ENCODE results near the gene LCE5A.
"Not testable (repeated sequence)": the region's sequence is repeated elsewhere in the genome, so short reads cannot be mapped to it uniquely, and the experiment has no call there.

LCE5A gene

DNA sequence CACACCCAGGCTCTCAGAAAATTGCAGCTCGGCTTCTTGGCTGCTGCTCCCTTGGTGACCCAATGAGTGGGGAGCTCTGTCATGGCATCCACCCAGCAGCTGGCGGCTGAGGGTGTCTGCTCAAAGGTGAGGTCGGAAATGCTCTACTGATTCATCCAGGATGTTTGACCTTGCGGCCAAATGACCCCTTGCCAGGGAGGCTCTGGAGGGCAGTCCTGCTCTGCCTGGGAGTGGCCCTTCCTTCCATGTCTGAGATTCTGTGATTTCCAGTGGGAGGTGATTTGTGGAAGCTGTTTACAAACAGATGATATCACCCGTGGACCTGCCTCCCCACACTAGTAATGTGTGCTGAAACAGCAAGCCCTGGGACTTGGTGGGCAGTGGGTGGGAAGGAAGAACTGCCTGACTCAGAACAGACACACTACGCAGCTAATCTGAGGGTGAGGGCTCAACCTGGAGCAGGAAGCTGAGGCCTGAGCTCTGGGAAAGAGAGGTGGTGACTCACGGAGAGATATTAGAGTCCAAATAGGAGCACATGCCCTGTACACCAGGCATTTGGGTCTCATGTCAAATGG lies 6.7 kb downstream of the LCE5A start:
- DNase-seq: no peak

DNA sequence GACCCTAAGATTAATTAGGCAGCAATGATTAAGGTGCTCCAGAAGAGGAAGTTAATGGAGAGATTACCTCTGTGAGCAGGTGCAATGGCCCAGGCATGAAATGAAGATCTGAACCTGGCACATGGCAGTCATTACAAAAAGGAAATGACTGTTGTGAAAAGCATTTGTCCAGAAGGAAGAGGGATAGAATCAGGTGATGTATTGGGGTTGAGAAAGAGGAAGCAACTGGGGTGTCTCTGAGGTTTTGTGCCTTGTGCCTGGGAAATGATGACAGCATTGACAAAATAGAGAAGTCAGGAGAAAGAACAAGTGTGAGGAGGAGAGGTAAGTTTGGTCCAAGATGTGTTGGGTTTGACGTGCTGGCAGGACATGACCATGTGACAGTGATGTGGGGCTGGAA lies 9.2 kb downstream of the LCE5A start:
- no peak for DNase-seq

GRCh38 chr1:152520561-152521090 lies 10.0 kb downstream of the LCE5A start:
- DNase-seq: no peak

DNA sequence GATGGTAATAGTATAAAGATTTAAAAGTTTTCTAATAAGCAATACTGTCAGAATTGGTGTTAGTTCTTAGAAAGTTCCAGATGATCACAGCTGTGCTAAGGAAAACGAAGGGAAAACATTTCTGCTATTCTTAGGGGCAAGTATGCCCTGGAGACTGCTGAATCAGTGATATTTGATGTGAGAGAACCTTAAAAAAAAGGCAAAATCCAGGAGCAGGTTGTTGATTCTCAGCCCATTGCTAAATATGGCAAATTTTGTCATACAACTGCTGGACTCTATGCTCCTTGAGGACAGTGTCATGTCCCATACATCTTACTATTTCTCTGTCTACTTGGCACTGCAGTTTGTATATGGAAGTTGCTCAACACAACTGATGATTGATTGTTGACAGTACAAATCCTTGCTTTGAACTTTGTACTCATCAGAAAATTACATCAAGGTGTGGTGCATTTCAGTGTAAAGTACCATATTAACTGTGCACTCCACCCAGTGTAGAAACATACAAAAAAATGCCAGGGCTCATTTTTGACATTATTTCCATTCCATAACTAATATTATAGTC lies 14.6 kb downstream of the LCE5A start:
- DNase-seq: no peak

GRCh38 chr1:152533327-152533938 lies 22.8 kb downstream of the LCE5A start:
- DNase-seq: peak; percentile 13

DNA sequence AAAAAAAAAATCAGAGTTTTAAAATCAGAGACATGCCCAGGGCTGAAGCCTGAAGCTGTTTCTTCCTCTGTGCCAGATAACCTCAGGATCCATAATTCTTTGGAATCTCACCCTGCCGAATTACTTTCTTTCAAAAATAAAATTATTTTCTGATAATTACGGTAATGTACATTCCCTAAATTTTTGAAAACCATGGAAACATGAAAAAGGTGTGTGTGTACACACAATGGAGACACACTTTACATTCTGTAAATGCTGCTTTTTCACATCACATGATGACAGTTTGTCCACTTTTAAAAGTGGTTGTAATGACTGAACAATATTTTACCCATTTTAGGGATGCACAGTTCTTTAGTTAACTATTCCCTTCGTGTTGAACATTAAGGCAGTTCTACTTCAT lies 25.2 kb downstream of the LCE5A start:
- no peak for DNase-seq

DNA sequence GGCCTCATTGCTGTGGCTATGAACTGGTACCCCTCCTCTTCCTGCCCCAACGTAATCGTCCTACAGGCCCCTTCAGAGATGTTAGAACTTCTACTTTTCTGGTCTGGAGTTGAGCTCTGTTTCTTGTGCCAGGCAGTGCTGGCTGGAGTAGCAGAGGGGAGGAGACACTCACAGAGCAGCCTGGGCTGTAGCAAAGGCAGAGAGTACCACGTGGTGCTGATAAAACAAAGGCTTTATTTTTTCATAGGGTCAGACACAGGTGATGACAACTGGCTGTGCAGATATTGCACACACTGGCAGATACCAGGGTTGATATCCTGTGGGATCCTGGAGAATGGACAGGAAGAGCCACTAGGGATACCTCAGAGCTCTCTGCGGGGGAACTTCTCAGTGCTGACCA lies 26.9 kb downstream of the LCE5A start:
- no peak for DNase-seq

GRCh38 chr1:152539901-152540300 lies 29.3 kb downstream of the LCE5A start:
- DNase-seq: no peak

DNA sequence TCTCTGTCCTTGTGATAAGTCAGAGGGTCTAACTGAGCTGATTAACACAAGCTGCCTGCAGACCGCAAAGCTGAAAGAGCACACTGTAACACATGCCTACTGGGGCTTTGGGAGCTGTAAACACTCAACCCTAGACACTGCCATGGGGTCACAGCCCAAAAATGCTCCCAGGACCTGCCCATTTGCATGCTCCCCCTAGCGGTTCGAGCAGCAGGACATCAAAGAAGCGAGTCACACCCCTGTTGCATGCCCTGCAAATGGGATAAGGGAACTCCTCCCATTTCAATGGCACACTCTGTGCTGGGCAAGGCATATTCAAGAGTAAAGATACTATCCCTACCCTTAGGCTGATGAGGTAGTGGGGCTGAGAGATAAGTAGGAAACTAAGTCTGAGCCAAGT lies 33.2 kb downstream of the LCE5A start:
- DNase-seq: no peak

- DNase-seq: no peak
These were observed 36.1 kb downstream of the LCE5A start for GRCh38 chr1:152546704-152547103.

DNA sequence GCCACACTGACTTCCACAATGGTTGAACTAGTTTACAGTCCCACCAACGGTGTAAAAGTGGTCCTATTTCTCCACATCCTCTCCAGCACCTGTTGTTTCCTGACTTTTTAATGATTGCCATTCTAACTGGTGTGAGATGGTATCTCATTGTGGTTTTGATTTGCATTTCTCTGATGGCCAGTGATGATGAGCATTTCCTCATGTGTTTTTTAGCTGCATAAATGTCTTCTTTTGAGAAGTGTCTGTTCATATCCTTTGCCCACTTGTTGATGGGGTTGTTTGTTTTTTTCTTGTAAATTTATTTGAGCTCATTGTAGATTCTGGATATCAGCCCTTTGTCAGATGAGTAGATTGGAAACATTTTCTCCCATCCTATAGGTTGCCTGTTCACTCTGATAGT lies 37.8 kb downstream of the LCE5A start:
- DNase-seq: not testable (repeated sequence)

Data from CD4-positive, alpha-beta T cell treated with Interleukin-4 for 4 hours (primary cell).